CD4-positive, alpha-beta T cell treated with Interleukin-15 for 1 hour (primary cell): Measurements from ENCODE around the gene KRT37.

Source experiments
- DNase-seq: peaks from one replicate; pipeline ENCODE4 v3.0.0-alpha.2; 2020

KRT37 gene

DNA sequence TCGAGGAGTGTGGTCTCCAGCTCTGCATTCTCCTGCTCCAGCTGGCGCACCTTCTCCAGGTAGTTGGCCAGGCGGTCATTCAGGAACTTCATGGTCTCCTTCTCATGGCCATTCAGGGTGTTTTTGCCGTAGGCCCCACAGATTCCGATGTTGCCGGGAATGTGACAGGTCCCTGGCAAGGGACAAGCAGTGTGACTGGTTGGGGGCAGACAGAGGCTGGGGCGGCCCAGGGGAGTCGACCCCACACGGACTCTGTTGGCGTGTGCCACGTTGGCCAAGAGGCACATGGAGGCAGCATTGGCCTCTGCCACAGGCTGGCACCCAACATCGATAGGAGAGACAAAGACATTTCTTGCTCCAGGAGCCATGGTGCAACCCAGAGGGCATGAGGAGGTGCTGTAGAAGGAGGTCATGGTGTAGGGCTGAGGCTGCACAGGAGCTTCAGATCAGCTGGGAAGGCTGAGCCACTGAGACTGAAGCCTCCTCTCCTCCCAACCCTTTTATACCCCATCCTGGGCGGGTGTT is at the start of gene KRT37:
Gene KRT37 (minus strand): TSS at position 475 of the 525 bp plus-strand sequence. CDS start 62 bp downstream, at position 413.
- DNase-seq, result no peak

DNA sequence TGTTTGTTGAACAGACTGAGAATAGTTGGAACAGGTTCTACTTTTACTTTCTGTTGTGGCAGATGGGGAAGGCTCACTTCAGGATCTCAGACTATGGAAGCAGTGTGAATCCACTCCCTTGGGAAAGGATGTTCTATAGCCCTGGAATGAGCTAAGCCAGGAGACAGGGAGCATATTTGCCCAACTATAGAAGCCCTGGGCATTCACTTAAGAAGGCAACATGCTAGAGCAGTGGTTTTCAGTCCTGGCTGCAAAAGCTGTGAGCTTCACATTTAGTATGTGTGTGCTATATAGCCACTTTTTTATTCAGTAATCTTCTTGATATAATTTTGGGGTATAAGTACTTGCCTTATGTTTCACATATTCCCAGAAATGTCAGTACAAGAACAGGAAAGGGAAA is 44.0 kb upstream of the KRT37 start:
- no peak for DNase-seq

GRCh38 chr17:41467561-41467960 is 43.2 kb upstream of the KRT37 start:
- no peak for DNase-seq

DNA sequence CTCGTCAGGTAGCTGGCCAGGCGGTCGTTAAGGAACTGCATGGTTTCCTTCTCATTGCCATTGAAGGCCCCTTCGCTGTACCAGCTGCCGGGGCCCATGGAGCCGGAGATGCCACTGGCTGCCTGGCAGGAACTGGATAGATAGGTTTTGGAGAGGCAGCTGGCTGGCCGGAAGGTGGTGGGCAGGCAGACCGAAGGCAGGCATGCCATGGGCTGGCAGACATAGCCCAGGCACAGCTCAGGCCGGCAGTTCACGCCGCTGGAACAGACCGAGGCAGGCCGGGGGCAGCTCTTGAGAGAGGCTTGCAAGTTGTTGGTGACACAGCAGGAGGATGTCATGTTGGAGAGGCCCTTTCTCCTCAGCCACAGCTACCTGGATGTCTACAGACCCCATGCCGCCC is 42.6 kb upstream of the KRT37 start, which contains the start of gene KRT32:
Gene KRT32 (minus strand): TSS at position 399 of the 400 bp plus-strand sequence. CDS start 61 bp downstream, at position 338.
- DNase-seq, result no peak

DNA sequence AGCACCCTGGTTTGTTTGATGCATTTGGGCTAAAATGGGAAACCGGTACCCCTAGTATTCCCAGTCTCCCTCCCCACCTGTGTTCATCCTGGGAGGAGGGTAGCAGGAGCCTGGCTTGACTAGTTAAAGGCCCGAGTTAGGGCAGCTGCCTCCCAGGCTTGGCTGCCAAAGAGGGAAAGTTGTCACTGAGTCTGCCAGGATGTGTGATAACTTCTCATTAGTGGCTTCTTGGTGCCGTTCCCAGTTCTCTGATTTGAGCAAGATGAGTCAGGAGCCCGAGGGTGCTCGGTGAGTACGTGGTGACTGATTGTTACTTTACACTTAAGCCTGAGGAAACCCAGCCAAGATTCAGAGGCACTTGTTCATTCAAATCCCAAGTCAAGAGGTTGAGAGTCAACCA is 40.3 kb upstream of the KRT37 start:
- no peak for DNase-seq

GRCh38 chr17:41464173-41464572 is 39.8 kb upstream of the KRT37 start:
- no peak for DNase-seq

DNA sequence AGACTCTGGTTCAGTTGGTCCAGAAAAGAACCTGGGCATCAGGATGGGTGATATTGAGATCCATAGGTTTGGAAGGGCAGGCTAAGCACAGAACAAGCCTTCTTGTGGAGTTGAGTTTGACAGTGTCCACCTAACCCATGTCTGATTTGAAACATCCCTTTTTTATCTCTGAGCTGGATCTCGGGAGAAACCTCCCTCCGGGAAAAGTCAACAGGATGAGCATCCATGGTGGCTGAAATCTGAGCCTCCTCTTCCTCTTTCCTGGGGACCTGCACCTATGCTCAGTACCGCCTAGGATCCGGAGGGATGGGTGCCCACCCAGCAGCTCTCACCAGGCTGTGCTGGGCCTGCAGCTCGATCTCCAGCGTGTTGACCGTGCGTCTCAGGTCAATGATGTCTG is 39.4 kb upstream of the KRT37 start:
- DNase-seq, result no peak

GRCh38 chr17:41462705-41463104 is 38.3 kb upstream of the KRT37 start:
- no peak for DNase-seq

DNA sequence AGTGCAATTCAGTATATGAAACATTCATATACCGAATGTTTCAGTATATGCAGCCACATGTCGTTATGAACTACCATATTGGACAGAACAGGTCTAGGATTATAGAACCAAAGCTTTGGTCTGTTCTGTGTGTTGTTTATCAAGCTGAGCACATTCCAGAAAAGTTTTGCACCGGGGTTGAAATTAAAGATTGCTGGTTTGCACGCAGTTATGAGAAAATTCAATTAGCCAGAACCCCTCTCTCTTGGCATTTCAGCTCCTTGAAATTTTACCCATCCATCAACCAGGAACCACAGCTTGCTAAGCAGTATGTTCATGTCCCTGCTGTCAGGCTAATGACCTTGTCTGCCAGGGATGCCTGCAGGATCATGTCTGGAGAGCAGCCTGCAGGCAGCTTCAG is 33.3 kb upstream of the KRT37 start:
- no peak for DNase-seq

DNA sequence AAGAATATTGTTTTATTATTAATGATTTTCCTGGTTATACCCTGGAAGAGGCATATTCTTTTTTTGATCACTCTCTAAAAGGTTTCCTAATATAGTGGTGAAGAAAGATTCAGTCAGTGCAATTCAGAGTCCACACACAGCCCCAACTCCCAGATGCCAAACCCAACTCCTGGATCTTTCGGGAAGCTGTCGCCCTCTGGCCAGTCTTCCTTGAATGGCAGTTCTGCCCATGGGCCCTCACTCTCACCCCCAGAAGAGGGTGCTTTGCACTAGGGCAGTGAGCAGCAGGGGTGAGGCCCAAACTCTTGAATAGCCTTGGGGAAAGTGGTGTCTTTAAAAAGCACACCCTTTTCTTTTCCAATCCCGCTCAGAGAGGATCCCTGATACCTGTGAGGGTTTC is 31.8 kb upstream of the KRT37 start:
- no peak for DNase-seq

- no peak for DNase-seq
Measured at GRCh38 chr17:41455236-41455635, 30.9 kb upstream of the KRT37 start.

GRCh38 chr17:41453066-41453465 is 28.7 kb upstream of the KRT37 start:
- DNase-seq, result no peak

GRCh38 chr17:41452281-41452680 is 27.9 kb upstream of the KRT37 start:
- DNase-seq, result no peak

GRCh38 chr17:41451154-41451728 is 26.9 kb upstream of the KRT37 start:
- DNase-seq, result no peak

DNA sequence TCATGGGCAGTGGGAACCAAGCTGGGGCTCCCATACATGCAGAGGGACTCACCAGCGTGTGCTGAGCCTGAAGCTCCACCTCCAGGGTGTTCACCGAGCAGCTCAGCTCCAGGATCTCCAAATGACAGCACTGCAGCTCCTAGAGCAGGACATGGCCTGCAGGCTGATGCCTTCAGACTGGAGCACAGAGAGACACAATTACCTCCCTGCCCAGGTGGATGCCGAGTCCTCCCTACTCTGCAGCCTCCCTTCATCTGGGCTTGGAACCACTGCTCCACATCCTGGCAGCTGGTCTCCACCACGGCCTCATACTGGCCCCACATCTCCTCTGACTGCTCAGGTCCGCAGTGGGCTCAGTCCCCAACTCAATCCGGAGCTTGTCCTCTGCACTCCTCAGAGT is 24.6 kb upstream of the KRT37 start:
- no peak for DNase-seq

DNA sequence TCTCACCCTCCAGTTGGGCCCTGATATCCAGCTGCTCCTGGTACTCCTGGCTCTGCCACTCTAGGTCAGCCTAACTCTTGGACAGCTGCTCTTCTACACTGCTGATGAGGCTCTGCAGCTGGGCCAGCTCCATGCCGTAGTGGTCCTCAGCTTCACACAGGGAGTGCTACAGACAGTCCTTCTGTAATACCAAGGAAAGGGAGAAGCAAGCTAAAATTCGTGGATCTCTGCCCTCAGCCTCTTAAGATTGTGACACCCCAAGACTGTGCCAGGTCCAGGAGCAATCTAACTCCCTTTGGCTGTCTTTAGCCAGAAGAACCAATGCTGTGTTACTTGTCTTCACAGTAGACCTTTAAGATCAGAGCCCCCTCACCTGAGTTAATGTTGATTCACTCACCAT is 24.1 kb upstream of the KRT37 start:
- DNase-seq, result no peak

DNA sequence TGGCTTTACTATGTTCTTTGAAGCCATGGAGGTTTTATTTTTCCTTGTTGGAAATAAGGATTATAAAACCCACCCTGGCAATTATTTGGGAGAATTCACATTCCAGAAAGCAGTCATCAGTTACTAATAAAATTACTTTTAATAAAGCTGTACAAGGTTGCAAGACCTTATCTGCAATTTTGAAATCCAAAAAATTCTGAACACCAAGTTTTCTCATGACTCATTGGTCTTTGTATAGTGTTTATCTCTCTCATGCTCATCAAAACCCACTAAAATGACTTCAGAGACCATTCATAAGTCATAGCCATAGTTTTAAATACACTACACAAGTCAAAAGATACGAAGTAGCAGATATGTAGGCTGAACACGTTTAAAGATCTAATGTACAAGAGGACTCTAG is 22.4 kb upstream of the KRT37 start:
- no peak for DNase-seq

- DNase-seq, result no peak
Measured at GRCh38 chr17:41444640-41445039, 20.3 kb upstream of the KRT37 start.

DNA sequence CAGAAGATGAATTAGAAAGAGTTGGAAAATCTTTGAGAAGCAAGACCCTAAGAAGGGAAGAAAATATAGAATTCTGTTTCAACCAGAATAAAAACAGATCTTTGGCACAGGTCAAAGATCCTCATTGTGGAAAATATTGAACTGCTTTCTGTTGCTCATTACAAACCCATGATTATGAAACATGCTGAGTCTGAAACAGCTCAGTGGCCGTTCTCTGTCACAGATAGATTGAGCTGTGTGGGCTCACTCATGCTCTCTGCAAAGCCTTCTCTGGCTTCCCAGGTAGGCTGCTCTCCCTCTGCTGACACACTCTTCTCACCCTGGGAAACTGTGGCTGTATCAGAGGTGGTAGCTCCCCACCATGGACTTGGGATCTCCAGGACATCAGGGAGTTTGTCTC is 19.8 kb upstream of the KRT37 start:
- no peak for DNase-seq

GRCh38 chr17:41442739-41443138 is 18.4 kb upstream of the KRT37 start:
- no peak for DNase-seq

- no peak for DNase-seq
Measured at GRCh38 chr17:41440531-41441033, 16.2 kb upstream of the KRT37 start, which contains the start of gene KRT38. Gene KRT38 (minus strand): TSS chr17:41440983. CDS start chr17:41440921, 62 bp downstream.

DNA sequence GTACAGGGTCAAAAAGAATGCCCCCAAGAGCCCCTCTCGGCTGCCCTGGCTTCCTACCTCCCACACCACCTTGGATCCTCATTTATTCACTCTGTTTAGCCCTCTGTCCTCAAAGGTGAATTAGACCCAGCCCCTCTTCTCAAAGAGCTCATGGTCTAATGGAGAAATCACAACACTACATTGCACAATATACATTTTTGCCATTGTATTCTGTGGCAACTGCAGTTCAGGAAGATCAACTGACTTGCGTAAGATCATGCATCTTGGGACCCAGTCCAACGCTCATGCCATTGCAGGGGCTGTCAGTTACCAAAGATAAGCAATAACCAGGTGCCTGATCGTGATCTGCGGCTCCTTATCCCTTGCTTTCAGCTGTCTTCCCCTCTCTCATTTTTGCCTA is 15.0 kb upstream of the KRT37 start:
- no peak for DNase-seq

GRCh38 chr17:41437769-41438168 is 13.4 kb upstream of the KRT37 start:
- no peak for DNase-seq

DNA sequence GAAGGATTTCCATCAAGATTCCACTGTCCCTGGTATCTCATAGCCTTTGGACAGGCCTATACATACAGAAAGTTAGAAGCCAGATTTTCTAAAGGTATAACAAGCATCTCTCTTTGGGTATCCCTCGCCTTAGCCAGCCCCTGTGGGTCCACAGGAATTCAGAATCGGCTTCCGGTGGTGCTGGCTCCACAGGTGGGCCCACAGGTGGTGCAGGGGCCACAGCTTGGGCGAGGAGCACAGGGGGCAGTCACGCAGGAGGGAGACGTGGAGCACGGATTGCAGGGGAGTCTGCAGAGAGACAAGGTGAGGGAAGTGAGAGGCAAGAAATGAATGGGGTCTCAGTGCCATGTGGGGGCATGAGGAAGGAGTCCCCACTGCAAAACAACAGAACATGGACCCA is 12.9 kb upstream of the KRT37 start:
- DNase-seq, result no peak

DNA sequence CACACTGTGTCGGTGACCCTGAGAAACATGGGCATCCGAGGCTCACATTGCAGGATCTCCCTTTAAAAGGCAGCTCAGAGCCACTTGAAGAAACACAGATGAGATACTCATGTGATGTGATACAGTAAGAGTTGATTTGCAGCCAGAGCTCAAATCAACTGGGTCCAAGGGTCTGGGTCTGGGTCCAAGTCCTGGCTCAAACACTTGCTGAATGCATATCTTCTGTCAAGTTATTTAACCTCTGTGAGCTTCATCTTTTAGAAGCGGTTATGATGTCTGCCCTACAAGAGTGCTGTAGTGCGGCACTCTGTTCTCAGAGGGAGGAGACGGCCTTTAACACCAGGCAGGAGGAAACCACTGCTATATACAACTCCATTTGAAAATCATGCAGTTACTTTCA is 10.0 kb upstream of the KRT37 start:
- no peak for DNase-seq
